ENCODE data around the gene CDKN2AIPNL.

Gene CDKN2AIPNL, protein sequence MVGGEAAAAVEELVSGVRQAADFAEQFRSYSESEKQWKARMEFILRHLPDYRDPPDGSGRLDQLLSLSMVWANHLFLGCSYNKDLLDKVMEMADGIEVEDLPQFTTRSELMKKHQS

DNA sequence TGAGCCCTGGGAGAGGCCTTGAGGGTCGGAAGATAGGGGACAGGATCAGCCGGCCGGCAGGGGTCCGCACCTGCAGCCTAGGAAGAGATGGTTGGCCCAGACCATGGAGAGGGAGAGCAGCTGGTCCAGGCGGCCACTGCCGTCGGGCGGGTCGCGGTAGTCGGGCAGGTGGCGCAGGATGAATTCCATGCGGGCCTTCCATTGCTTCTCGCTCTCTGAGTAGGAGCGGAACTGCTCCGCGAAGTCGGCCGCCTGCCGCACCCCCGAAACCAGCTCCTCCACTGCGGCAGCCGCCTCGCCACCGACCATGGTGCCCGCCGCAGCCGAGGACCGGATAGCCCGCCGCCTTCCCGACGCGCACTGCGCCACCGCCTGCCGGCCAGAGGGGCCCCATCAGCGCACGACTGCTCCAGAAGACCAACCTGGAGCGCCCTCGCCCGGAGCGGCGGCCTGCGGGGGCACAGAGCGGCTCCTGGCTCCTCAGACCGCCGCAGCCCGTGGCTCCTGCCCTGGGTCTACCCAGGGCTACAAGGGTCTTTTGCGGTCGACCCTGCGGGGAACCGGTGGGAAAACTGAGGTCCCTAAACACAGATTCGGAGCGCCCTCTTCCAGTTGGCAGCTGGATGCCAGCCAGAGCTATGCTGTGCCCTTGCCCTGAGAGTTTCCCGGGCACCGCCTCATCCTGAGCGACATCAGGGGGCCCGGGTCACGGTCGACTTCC lies at the start of gene CDKN2AIPNL:
CDKN2AIPNL (minus strand) TSS at position 336 of the 721 bp plus-strand sequence; CDS start at position 309, 27 bp downstream.
- peak; percentile 85 for DNase-seq (ENCODE audit: low spot score)

DNA sequence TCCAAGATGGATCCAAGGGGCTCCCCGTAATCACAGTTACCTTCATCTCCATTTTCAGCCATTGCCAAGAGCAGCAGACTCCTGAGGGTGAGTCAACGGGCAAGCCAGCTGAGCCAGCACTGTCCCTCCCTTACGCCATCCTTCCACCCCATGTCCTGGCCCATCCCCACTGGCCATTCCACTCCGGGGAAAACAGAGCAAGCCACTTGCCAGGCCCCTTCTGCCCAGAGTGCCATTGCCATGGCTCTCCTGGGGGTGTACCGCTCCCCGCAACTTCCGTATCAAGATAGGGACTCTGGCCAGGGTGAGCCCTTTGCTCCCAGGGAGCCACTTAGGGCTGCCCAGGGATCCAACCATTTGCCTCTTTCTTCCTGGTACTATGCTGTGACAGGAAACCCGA lies 48.9 kb upstream of the CDKN2AIPNL start:
- DNase-seq (ENCODE audit: low spot score): no peak

DNA sequence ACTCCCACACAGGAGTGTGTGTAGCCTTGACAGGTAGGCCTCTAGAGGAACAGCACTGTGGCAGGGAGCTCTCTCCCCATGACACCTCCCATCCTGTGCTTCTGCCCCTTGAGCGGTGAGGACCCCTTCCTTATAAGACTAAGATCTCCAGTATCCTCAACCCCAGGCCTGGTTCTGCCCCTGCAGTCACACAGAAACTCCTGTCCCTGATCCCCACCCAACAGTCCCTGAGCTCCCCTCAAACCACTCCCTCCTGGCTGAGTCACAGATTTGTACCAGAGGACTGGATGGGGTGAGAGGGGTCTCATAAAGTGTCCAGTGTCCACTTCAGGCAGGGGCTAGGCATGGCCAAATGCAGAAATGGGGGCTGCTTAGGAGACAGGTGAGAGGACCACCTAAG lies 47.8 kb upstream of the CDKN2AIPNL start:
- no peak for DNase-seq (ENCODE audit: low spot score)

DNA sequence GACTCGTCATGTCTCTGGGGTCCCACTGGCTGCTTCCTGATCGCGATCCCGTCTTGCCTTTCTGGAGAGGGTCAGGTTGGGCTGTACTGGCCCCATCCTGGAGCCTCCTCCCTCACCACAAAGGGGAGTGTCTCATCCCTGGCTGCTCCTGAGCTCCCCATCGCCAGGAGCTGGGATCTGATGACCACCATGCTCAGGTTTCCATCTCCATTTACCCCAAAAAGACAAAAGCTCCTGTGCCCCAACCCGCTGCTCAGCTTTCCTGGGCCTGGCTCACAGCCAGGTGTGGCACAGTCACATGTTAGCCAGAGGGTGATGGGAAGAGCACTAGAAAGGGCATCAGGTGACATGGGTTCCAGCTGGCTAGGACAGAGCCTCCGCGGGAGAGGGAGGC lies 47.3 kb upstream of the CDKN2AIPNL start:
- no peak for DNase-seq (ENCODE audit: low spot score)

DNA sequence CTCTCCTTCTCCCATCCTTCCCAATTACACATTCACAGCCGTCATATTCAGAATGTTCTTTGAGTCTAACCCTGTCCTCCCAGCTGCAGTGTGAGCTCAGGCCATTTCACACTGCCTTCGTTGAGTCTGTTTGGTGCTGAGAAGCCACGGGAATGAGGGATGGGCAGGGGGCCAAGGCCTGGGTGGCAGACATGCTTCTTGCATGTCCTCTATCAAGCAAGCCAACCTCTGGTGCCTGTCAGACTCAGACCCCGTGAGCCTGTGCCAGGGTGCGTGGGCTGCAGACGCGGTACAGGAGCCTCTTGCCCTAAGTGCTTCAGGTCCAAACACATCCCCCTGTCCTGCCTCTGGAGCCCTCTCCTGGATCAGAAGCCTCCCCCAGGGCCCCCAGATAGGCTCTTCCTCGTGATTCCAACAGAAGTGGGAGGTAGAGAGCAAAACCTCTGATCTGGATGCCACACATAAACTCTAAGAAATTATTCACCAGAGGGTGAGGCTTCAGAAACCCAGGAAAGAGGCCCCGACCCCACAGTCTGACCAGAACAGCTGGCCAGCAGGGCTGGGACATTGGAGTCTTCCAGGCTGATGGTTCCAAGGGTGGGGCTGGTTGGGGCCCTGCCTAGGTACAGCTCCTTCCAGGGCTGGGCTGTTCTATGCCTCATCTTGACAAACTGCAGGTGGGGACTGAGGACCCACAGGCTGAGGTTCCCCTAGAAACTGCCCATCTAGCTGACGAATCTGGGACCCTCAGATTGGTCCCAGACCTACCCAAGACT lies 46.7 kb upstream of the CDKN2AIPNL start:
- DNase-seq (ENCODE audit: low spot score): no peak

DNA sequence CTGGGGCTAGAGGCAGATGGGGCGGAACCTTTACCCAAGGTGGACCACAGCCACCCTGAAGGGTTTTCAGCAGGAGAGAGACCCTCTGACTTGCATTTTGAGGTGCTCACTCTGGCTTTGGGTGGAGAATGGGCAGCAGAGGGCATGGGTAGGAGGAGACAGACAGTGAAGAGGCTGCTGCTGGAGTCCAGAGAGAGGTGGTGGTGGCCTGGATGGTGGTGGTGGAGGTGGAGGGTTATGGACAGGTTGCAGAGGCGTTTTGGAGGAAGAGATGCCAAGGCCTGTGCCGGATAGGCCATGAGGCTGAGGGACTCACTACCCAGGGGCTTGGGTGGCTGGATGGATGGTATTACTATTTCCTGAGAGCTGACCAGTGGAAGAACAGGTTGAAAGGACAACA lies 46.1 kb upstream of the CDKN2AIPNL start:
- no peak for DNase-seq (ENCODE audit: low spot score)

DNA sequence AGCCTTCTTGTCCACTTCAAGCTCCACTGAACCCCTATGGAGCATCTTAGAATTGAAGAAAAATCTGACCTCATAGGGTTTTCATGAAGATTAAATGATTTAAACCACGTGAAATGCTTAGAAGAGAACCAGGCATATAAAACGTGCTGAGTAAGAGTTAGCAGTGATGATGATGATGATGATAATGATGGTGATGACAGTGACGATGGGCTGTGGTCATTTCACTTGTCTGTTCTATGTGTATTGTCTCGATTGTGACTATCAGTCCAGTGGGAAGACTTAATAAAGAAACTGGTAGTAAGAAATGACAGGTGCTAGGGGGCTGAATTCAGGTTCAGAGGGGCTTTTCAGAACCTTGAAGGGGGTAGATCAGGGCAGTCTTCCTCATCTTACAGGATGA lies 45.1 kb upstream of the CDKN2AIPNL start:
- no peak for DNase-seq (ENCODE audit: low spot score)

DNA sequence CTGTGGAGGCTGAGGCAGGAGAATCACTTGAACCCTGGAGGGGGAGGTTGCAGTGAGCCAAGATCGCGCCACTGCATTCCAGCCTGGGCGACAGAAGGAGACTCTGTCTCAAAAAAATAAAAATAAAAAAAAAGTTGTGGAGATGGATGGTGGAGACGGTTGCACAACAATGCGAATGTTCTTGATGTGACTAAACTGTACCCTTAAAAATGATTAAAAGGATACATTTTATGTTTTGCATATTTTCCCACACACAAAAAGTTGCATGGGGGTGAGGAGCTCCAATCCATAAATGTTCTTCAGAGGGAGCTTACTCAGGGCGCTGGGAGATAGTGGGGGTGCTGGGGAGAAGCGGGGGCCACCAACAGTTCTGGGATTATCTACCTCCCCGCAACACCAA lies 43.8 kb upstream of the CDKN2AIPNL start:
- no peak for DNase-seq (ENCODE audit: low spot score)

DNA sequence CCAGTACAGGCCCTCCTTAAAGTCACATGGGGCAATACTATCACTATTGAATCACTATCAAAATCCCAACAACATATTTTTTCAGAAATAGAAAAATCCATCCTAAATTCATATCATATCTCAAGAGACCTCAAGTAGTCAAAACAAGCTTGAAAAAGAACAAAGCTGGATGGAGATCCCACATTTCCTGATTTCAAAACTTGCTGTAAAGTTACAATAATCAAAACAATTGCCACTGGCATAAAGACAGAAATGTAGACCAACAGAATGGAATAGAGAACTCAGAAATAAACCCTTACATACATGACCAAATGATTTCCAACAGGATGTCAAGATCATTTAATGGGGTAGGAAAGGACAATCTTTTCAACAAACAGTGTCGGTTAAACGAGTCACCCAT lies 41.3 kb upstream of the CDKN2AIPNL start:
- no peak for DNase-seq (ENCODE audit: low spot score)

DNA sequence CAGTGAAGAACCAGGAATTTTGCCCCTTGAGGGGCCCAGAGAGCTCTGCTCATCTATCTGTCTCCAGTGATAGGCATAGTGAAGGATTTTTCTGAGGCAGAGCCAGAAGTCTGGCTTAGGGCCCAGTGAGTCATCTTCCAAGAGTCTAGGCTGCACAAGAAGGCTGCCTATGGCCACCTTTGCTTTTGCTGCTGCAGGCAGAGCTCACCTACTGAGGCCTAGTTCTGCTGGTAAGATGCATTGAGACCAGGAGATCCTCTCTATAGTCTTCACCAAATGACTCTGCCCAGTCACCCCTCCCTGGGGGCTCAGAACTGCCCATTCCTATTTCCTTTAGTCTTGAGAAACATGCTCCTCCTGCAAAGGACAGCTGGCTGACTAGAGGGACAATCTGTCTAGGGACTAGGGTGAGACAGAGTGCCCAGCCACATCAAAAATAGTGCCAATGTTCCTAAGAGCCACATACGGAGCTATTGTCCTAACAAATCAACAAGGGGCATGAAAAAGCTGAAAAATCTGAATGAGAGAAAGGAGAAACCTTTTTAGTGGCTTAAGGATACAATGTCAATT lies 40.3 kb upstream of the CDKN2AIPNL start:
- DNase-seq (ENCODE audit: low spot score): no peak

DNA sequence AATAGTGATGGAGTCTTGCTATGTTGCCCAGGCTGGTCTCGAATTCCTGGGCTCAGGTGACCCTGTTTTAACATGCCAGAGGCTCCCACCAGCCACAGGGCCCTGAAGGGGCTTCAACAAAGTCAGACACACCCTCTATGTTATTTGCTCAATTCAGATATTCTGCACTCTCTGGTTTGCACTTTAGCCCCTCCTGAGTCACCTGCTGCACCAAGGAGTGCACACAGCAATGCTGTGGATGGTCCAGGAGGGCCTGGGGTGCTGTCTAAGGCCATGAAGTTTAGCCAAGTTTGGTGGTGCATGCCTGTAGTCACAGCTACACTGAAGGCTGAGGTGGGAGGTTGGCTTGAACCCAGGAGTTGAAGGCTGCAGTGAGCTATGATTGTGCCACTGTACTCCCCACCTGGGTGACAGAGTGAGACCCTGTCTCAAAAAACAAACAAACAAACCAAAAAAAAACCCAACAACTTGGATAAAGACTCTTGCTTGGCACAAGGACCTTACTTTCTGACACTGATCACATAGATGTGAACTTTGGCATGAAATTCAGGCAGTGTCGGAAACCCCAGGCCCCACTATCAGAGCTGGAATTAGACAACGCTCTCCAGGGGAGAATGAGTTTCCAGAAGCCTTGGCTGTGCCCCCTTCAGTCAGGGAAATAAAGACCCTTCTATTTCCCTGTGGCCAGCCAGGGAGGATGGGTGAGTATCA lies 39.7 kb upstream of the CDKN2AIPNL start:
- DNase-seq (ENCODE audit: low spot score): no peak

DNA sequence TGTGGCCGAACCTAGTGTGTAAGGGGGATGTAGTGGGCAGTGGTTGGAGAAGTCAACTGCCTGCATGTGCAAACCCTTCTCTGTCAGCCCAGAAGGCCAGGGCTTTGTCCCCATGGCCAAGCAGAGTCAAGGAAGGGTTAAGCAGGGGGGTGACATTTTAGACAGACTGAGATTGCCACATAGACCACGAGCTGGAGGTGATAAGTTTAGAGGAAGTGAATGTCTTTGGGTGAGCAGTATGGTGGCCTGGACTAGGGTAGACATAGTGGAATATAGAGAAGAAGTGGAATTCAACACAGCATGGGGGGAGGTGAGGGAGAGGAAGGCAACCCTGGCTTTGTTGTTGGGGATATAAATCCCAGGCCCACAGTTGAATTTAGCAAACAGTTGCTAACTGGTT lies 38.7 kb upstream of the CDKN2AIPNL start:
- no peak for DNase-seq (ENCODE audit: low spot score)

DNA sequence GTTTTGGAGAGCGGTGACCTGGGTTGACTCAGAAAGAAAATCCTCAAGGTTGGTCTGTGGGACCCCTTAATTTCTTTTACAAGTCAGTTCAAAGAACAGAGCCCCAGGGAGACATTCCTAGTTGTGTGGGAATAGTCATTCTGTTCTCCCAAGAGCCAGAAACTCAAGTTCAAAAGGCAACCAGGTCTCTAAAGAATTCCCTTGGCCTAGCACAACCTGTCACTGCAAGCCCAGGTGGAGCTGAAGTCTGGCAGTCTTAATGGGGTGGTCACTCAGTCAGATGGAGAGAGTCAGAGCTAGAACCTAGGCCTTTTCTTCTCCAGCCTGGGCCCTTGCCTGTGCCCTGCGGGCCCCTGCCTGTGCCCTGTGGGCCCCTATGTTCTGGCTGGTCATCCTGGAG lies 37.5 kb upstream of the CDKN2AIPNL start:
- no peak for DNase-seq (ENCODE audit: low spot score)

DNA sequence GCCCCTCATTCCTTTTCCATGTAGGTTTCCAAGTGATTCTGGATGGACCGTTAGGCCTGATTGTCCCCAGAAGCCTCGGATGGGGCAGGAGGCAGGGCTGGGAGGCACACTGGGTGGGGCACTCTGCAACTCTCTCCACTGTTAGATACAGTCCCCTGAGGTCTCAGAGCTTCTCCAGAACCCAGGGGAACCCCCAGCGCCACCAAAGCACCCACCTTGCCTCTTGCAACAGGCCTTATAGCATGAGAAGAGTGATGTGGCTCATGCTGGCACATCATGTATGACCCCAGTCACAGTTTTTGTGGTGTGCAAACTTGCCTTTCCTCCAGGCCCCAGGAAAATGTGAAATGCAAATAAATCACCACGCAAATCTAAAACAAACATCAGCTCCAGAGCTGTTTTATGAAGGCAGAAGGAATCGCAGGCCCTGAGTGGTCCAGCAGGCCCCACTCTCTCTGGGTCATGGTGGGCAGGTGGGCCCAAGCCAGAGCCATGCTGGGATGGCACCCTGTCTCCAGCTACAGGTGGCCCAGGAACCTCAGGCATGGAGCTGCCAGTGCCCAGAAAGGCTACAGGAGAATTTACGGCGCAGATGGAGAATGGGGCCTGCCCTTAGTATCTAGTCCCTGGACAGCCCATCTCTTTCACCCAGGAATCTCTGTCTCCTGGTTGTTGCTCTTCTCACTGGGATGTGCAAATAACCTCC lies 36.3 kb upstream of the CDKN2AIPNL start:
- no peak for DNase-seq (ENCODE audit: low spot score)

DNA sequence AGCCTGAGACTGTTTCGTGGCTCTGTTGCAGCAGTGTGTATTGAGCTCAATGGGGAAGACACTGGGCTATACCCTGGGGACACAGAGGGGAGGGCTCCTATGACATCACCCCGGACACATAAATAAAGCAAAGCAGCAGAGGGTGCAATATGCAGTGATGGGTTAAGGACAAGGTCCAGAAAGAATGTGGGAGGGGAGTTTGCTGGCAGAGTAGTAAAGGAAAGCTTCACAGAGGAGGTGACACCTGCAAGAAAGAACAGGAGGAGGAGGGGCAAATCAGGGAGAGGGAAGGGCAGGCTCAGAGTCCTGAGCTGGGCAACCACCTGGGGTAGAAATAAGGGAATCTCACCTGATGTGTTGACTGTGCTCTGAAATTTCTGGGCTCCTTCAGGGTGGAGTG lies 35.3 kb upstream of the CDKN2AIPNL start:
- no peak for DNase-seq (ENCODE audit: low spot score)

DNA sequence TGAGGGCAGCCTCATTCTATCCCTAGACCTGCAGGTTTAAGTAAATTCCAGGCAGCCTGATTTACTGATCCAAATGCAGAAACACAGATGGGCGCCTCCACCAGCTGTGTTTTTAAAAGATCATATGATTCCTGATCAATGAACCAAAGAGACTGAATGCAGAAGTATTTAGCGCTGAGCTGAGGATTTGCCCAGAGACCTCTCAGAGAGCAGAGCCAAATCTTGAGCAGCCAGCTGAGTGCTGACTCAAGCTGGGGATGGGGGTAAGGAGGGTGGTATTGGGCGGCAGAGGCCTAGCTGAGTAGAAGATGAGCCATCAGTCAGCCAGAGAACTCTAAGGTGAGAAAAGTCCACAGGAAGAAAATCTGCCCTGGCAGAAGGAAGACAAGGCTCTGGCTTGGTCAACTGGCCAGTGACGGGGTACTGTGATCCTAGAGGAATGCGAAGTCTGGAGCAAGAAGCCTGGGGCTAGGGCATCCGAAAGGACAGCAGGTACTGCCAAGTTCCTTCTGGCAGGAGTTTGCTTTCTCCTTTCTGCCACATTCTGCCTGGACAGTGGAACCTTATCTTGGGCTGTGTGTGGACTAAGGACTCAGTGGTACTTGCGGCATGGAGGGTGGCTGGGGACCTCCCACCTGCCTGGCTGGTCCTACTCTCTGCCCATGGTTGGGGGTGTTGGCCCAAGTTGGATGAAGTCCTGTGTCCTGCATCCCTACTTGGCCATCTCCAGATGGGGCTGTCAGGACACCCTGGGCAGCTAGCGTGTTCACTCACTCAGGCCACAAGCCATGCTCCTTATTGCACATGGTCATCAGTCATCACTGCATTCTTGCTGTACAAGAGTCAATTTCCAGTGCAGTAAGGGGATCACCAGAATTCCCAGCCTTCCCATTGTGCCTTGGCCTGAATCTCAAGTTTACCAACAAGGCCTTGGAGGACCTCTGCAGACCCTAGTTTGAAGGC lies 34.5 kb upstream of the CDKN2AIPNL start:
- DNase-seq (ENCODE audit: low spot score): no peak

DNA sequence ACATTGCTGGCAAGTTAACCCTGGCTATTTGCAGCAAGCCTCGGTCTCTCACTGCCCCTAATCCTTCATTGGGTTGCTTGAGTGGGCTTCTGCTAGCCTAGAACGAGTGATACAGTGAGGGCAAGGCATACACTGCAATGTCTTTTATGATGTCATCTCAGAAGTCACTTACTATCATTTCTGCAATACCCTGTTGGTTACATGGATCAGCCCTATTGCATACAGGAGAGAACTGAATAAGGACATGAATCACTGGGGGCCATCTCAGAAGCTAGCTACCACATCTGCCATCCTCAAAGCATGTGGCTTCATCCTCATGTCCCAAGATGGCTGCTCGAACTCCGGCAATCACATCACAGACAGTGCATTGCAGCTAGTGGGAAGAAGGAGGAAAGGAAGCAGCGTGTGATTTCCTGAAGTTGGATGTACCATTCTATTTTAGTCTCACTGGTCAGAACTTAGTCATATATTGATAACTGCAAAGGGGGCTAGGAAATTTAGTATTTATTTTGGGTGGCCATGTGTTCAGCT lies 33.3 kb upstream of the CDKN2AIPNL start:
- DNase-seq (ENCODE audit: low spot score): no peak

DNA sequence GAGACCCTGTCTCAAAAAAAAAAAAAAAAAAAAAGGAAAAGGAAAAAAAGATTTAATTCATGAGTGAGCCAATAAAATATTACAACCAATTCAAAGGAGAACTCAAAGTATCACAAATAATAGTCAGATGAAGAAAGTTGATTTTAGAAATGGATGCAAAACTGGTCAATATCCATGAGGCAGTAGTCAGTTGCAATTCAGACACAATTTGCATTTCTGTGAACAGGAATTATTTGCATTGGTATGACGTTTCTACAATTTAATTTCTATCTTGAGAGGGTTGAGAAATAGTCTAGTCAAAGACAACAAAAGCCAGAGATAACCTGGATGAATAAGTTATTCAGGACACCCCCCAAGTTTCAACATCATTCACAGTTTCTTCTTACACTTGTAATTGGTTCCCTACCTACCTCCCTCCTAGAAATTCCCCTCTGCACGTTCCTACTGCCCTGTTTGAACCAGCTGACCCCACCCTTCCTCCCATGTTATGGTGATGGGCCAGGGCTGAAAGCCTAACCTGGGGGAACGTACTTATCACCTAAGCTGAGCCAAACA lies 28.6 kb upstream of the CDKN2AIPNL start:
- no peak for DNase-seq (ENCODE audit: low spot score)

DNA sequence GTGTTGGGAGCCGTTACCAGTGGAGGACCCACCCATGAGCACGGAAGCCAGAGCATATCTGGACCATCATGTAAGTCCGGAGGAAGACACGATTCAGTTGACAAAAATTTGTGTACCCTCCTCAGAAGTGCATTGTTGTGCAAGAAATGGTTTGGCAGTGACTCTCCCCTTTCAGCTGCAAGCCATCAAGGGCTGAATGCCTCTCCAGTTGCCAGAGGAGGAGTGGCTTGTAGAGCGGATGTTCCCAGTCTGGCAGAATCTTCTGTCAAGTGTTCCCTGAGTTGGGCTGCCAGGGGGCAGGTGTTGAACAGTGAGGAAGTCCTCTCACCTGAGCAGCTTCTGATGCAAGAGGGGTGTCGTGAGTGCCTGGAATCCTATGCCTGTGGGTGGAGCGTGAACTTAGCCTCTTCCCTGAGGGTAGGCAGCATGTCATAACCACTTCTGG lies 27.6 kb upstream of the CDKN2AIPNL start:
- no peak for DNase-seq (ENCODE audit: low spot score)

DNA sequence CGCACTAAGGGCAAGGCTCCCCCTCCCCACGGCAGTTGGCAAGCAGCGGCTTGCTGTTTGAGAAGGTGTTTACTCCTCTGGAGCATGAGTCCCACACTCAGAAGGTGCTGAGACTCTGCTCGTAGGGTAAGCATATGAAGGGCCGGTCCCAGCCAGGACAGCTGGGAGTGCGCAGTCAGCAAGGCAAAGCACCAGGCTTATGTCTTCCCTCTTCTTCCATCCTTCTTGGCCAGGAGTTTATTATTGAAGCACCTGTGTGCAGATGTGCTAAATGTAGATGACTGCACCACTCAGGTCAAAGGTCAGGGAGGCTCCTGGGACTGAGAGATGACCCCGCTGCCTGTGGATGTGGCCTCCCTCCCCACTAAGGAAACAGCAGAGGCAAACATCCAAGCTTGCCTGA lies 27.0 kb upstream of the CDKN2AIPNL start:
- DNase-seq (ENCODE audit: low spot score): no peak
